HepG2 (cell line): ENCODE data around the gene STAT1.

Experiments used
- ATF2 ChIP-seq: sonication (generic); formaldehyde crosslinking; IDR thresholded peaks from 2 replicates; pipeline ENCODE4 v1.4.0; 2020; ENCODE audit warnings: missing genetic modification reagents
- CTCF ChIP-seq: sonication (generic); formaldehyde crosslinking; IDR thresholded peaks from 2 replicates; pipeline ENCODE4 v1.5.0; 2020; ENCODE audit warnings: mild to moderate bottlenecking, missing genetic modification reagents, moderate library complexity
- EZH2 ChIP-seq: conservative IDR thresholded peaks from 2 replicates; pipeline ENCODE4 v1.6.1; 2012; ENCODE audit warnings: mild to moderate bottlenecking, low read depth, low read length, moderate library complexity
- NCOA1 ChIP-seq: sonication (generic); formaldehyde crosslinking; IDR thresholded peaks from 2 replicates; pipeline ENCODE4 v1.9.0; 2021; ENCODE audit warnings: missing genetic modification reagents
- PHF8 ChIP-seq: sonication (generic); formaldehyde crosslinking; IDR thresholded peaks from 2 replicates; pipeline ENCODE4 v1.5.0; 2020; ENCODE audit warnings: missing genetic modification reagents
- POLR2A ChIP-seq, 2 experiments: IDR thresholded peaks; 2 replicates each; pipeline ENCODE4 v1.6.1; 2011; ENCODE audit warnings: low read depth in 2 of 2, low read length in 2 of 2, mild to moderate bottlenecking in 1 of 2, moderate library complexity in 1 of 2; ENCODE audit not compliant: insufficient read depth in 1 of 2
- PTBP1 ChIP-seq: fragments of 200-400 bp; formaldehyde crosslinking; IDR thresholded peaks from 2 replicates; pipeline ENCODE4 v1.6.1; 2018; ENCODE audit warnings: low read length, low read depth; ENCODE audit not compliant: poor library complexity, severe bottlenecking
- U2AF1 ChIP-seq: fragments of 200-400 bp; formaldehyde crosslinking; optimal IDR thresholded peaks from 2 replicates; pipeline ENCODE3; 2017; ENCODE audit warnings: mild to moderate bottlenecking, low read depth, low read length
- ZNF274 ChIP-seq: sonication (generic); formaldehyde crosslinking; IDR thresholded peaks from 2 replicates; pipeline ENCODE4 v1.5.1; 2020; ENCODE audit warnings: mild to moderate bottlenecking, missing genetic modification reagents
- ZNF383 ChIP-seq: sonication (generic); formaldehyde crosslinking; IDR thresholded peaks from 2 replicates; pipeline ENCODE4 v1.4.0; 2020; ENCODE audit warnings: missing genetic modification reagents, mild to moderate bottlenecking, borderline replicate concordance

- TF ChIP-seq U2AF1, result no peak
- TF ChIP-seq CTCF (CRISPR knock-in tag), result no peak
- TF ChIP-seq NCOA1 (CRISPR knock-in tag), result no peak
- TF ChIP-seq ZNF383 (CRISPR knock-in tag), result no peak
- TF ChIP-seq EZH2, result no peak
- TF ChIP-seq POLR2A (IDR thresholded peaks at IDR 0.05; ENCODE audit: insufficient read depth in 1 of 2, low read depth in 2 of 2, low read length in 2 of 2), result no peak
- no peak for TF ChIP-seq PTBP1
- TF ChIP-seq ZNF274, result no peak
- no peak for TF ChIP-seq PHF8 (CRISPR knock-in tag)
- no peak for TF ChIP-seq ATF2 (CRISPR knock-in tag)
These were observed 53.8 kb downstream of the STAT1 start for GRCh38 chr2:190959911-190960788.
